Activated CD8-positive, alpha-beta T cell treated with anti-CD3 and anti-CD28 coated beads for 36 hours (primary cell): ENCODE results near the gene ZNF598. TPM values are rescaled to one million over a fixed set of nuclear protein-coding genes. Genes with fewer than 3 reads are reported as not detected.

ENCODE experiments used
- ATAC-seq: fragments of 200-7000 bp; cut with Tn5 transposase; one replicate; pipeline ENCODE4 v1.10.0; 2021; ENCODE audit warnings: mild to moderate bottlenecking, moderate library complexity
- CTCF ChIA-PET: fragments of 350-600 bp; sonication (Branson Sonifier 250); formaldehyde crosslinking; loops from one replicate; lab custom pipeline; 2021; ENCODE audit warnings: antibody characterized with exemption; lab: Charles Lee
- POLR2A ChIA-PET: fragments of 350-600 bp; sonication (Branson Sonifier 250); formaldehyde crosslinking; loops from one replicate; lab custom pipeline; 2021; ENCODE audit warnings: antibody characterized with exemption; lab: Charles Lee
- DNase-seq: peaks from one replicate; pipeline ENCODE4 v3.0.0-alpha.2; 2020
- H3K27ac Mint-ChIP-seq: one replicate; pipeline ENCODE4 v1.8.0; 2021; ENCODE audit warnings: mild to moderate bottlenecking, mixed read lengths
- H3K27me3 Mint-ChIP-seq: one replicate; pipeline ENCODE4 v1.8.0; 2021; ENCODE audit warnings: mixed read lengths
- H3K36me3 Mint-ChIP-seq: one replicate; pipeline ENCODE4 v1.8.0; 2021; ENCODE audit warnings: low read depth, mixed read lengths
- H3K4me1 Mint-ChIP-seq: one replicate; pipeline ENCODE4 v1.8.0; 2021; ENCODE audit warnings: low read depth, mixed read lengths
- H3K4me3 Mint-ChIP-seq: one replicate; pipeline ENCODE4 v1.8.0; 2021; ENCODE audit warnings: mild to moderate bottlenecking, moderate library complexity, mixed read lengths
- H3K9me3 Mint-ChIP-seq: one replicate; pipeline ENCODE4 v1.8.0; 2021; ENCODE audit warnings: mixed read lengths
- intact Hi-C: fragments of 100-400 bp; cut with micrococcal nuclease; formaldehyde crosslinking; loops from one replicate; pipeline ENCODE4 v1.10.0; 2022
- total RNA-seq, 2 experiments: library from RNA; stranded (reverse); gene quantifications; one replicate each; pipeline ENCODE4 v1.2.3, GENCODE V29; 2021
- TF ChIP-seq, protein P1 (sequence below): fragments of 200-600 bp; IDR thresholded peaks from one replicate; pipeline ENCODE4 v1.8.0; 2022; ENCODE audit warnings: antibody characterized with exemption, mild to moderate bottlenecking

The ZNF598 gene
- total RNA-seq, 2 experiments from 2014 or later: 85.5 to 90.3 TPM

DNA sequence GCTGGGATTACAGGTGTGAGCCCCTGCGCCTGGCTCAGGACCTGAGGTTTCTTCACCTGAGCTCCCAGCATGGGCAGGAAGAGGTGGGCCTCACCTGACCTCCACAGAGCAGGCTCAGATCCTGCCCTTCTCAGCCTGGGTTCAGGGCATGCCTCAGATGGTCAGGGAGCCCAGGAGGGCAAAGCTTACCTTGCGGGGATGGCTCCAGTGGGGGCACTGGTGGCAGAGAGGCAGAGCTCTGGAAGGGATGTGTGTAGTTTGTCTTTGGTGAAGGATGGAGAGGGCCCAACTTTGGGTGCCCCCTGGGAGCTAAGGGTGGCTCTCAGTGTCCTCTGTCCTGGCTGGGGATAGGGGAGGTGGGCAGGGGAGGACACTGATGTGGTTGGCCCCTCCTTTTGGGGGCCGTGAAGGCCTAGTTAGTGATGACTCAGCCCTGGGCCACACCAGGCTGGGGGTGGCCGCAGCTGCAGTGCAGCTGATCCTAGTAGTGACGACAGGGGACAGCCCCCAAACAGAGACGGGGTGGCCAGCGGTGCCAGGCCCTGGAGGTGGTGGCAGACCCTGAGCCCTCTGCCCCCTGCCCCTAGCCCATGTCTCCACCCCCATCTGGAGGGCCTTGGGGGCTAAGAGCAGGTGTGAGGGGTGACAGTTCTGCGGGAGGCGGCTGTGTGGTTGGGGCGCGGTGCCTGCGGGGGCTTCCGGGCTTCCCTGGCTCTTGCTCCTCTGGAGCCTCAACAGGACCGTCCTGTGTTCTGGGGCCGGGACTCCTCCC is 22.9 kb upstream of the ZNF598 start:
- ATAC-seq (peak; percentile 25), DNase-seq (no peak)
- ChIA-PET CTCF (interaction anchor here (1.1 kb wide), 1 partner anchor 108 kb away, joined by 3 read pairs; no protein-coding TSS in a partner anchor), POLR2A (interaction anchor here (0.7 to 0.9 kb wide), 3 partner anchors 42 to 123 kb away, joined by 3 to 4 read pairs (median 3); partner anchors contain the start of gene TRAF7)
- Mint-ChIP-seq H3K9me3 (no peaks in the 10 kb centered on the region), H3K4me3 (no peak overlapping the region), H3K4me1 (peaks cover 2% of the 10 kb centered on the region), H3K27me3 (peaks cover 6% of the 10 kb centered on the region), H3K36me3 (no peaks in the 10 kb centered on the region), H3K27ac (no peak overlapping the region)
- intact Hi-C loops: no loop called here
- TF ChIP-seq, protein P1, sequence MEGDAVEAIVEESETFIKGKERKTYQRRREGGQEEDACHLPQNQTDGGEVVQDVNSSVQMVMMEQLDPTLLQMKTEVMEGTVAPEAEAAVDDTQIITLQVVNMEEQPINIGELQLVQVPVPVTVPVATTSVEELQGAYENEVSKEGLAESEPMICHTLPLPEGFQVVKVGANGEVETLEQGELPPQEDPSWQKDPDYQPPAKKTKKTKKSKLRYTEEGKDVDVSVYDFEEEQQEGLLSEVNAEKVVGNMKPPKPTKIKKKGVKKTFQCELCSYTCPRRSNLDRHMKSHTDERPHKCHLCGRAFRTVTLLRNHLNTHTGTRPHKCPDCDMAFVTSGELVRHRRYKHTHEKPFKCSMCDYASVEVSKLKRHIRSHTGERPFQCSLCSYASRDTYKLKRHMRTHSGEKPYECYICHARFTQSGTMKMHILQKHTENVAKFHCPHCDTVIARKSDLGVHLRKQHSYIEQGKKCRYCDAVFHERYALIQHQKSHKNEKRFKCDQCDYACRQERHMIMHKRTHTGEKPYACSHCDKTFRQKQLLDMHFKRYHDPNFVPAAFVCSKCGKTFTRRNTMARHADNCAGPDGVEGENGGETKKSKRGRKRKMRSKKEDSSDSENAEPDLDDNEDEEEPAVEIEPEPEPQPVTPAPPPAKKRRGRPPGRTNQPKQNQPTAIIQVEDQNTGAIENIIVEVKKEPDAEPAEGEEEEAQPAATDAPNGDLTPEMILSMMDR: no peak

DNA sequence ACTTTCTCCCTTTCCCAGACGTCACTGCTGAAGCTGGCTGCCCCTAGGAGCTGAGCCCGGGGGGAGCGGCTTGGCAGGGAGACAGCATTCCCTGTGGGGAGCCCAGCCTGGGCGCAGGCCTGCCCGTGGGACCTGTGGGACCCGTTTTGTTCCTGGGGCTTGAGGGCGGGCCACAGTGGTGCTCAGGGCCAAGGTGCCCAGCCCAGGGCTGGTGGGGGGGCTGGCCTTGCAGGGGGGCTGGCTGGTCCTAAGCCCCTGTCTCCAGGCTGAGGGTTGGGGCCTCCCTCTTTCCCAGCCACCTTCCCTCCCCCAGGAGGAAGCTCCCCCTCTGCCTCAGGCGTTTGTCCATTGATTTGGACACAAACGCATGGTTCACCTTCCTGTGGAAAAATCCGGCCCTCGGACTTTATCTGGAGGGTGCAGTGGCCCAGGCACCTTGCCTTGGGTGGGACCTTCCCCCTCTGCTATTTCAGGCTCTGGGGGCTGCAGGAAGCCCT is 21.5 kb upstream of the ZNF598 start:
- H3K4me3 Mint-ChIP-seq: no peak overlapping the region
- peaks cover 4% of the 10 kb centered on the region for H3K4me1 Mint-ChIP-seq
- ATAC-seq: no peak
- H3K27ac Mint-ChIP-seq: no peak overlapping the region
- H3K27me3 Mint-ChIP-seq: peaks cover 8% of the 10 kb centered on the region
- no peaks in the 10 kb centered on the region for H3K36me3 Mint-ChIP-seq
- ChIA-PET POLR2A (interaction anchor here (0.6 to 1.8 kb wide), 2 partner anchors 10 to 72 kb away, joined by 3 to 5 read pairs; partner anchors contain the start of gene NDUFB10), CTCF (no interaction called here)
- no peaks in the 10 kb centered on the region for H3K9me3 Mint-ChIP-seq
- TF ChIP-seq, protein P1: no peak
- DNase-seq: no peak
- intact Hi-C loops: no loop called here

DNA sequence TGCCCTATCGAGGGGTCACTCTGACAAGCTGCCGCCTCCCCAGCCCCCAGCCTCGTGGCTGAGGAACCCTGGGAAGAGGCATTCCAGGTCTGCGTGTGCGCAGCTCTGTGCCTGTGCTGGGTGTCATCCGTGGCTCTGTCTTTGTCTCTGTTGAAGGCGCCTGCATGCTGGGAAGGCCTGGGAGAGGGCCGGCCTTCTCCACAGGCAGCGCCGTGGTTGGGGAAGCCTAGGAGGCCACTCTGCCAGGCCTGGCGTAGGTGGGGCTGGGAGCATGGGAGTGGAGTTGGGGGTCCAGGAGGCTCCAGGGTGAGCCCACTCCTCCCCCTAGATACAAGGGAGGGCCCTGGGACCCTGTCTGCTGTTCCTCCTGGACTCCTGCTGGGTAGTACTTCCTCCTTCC is 20.4 kb upstream of the ZNF598 start:
- CTCF ChIA-PET: no interaction called here
- Mint-ChIP-seq H3K4me1 (peaks cover 8% of the 10 kb centered on the region), H3K27ac (no peak overlapping the region), H3K36me3 (no peaks in the 10 kb centered on the region), H3K4me3 (no peak overlapping the region), H3K9me3 (no peaks in the 10 kb centered on the region), H3K27me3 (peaks cover 11% of the 10 kb centered on the region)
- DNase-seq: no peak
- ATAC-seq: no peak
- intact Hi-C loops: no loop called here
- TF ChIP-seq, protein P1: no peak
- POLR2A ChIA-PET: interaction anchor here (1.1 to 1.8 kb wide), 2 partner anchors 11 to 55 kb away, joined by 3 to 5 read pairs; no protein-coding TSS in a partner anchor

DNA sequence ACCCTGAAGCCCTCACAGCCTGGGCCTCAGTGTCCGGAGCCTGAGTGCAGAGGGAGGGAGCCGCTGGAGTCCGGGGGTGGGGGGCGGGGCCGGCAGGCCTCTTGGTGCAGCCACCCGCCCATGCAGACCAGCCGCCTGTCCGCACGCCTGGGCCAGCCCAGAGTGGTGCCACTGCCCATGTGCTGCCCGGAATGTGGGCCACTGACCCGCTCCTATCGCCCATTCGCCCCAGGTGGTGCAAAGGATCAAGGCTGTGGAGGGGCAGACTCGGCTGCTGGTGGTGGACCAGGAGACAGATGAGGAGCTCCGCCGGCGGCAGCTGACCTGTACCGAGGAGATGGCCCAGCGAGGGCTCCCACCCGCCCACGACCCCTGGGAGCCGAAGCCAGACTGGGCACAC is 19.7 kb upstream of the ZNF598 start:
- no peaks in the 10 kb centered on the region for H3K36me3 Mint-ChIP-seq
- no peaks in the 10 kb centered on the region for H3K9me3 Mint-ChIP-seq
- H3K4me1 Mint-ChIP-seq: peaks cover 8% of the 10 kb centered on the region
- H3K27me3 Mint-ChIP-seq: peaks cover 11% of the 10 kb centered on the region
- no peak overlapping the region for H3K27ac Mint-ChIP-seq
- POLR2A ChIA-PET: interaction anchor here (0.7 to 1.1 kb wide), 2 partner anchors 55 to 125 kb away, joined by 3 read pairs; no protein-coding TSS in a partner anchor
- DNase-seq: no peak
- CTCF ChIA-PET: no interaction called here
- intact Hi-C loops: no loop called here
- H3K4me3 Mint-ChIP-seq: no peak overlapping the region
- no peak for ATAC-seq
- TF ChIP-seq, protein P1: no peak
